Stimulated activated naive CD8-positive, alpha-beta T cell treated with anti-CD3 and anti-CD28 coated beads, Interleukin-15, amount 100 ng/mL, for 72 hours (primary cell): Measurements from ENCODE around the gene AHI1.
"Not testable (repeated sequence)": the region's sequence is repeated elsewhere in the genome, so short reads cannot be mapped to it uniquely, and the experiment has no call there.

ENCODE experiments used
- ATAC-seq: fragments of 150-1000 bp; cut with Tn5 transposase; 2 replicates; pipeline ENCODE4 v1.10.0; 2021; ENCODE audit warnings: mild to moderate bottlenecking, moderate library complexity
- DNase-seq, 2 donors: peaks; one replicate each; pipeline ENCODE4 v3.0.0; 2021 to 2022
- H3K27ac Mint-ChIP-seq, 2 donors: one replicate each; pipeline ENCODE4 v1.8.0; 2022; ENCODE audit warnings: mild to moderate bottlenecking in 2 of 2, mixed read lengths in 2 of 2, moderate library complexity in 2 of 2
- H3K27me3 Mint-ChIP-seq: one replicate; pipeline ENCODE4 v1.8.0; 2022; ENCODE audit warnings: mixed read lengths
- H3K4me1 Mint-ChIP-seq: one replicate; pipeline ENCODE4 v1.8.0; 2022; ENCODE audit warnings: mild to moderate bottlenecking, mixed read lengths
- H3K4me3 Mint-ChIP-seq, 2 donors: one replicate each; pipeline ENCODE4 v1.8.0; 2022; ENCODE audit warnings: mild to moderate bottlenecking in 2 of 2, mixed read lengths in 2 of 2, moderate library complexity in 1 of 2
- H3K9me3 Mint-ChIP-seq, 2 donors: one replicate each; pipeline ENCODE4 v1.8.0; 2022; ENCODE audit warnings: mixed read lengths in 2 of 2

Gene AHI1

GRCh38 chr6:135353113-135353512 lies 144.4 kb downstream of the AHI1 start:
- ATAC-seq = no peak
- no peak overlapping the region for H3K4me3 Mint-ChIP-seq
- H3K9me3 Mint-ChIP-seq = no peaks in the 10 kb centered on the region
- no peak overlapping the region for H3K27ac Mint-ChIP-seq
- DNase-seq = no peak
- H3K27me3 Mint-ChIP-seq = no peaks in the 10 kb centered on the region
- no peaks in the 10 kb centered on the region for H3K4me1 Mint-ChIP-seq

- no peaks in the 10 kb centered on the region for H3K27me3 Mint-ChIP-seq
Observed at GRCh38 chr6:135351635-135352034, 145.9 kb downstream of the AHI1 start.

GRCh38 chr6:135347887-135348286 lies 149.7 kb downstream of the AHI1 start:
- DNase-seq (no peak), ATAC-seq (no peak)
- no peak overlapping the region for H3K27ac Mint-ChIP-seq
- no peak overlapping the region for H3K4me3 Mint-ChIP-seq
- H3K4me1 Mint-ChIP-seq = peaks cover 7% of the 10 kb centered on the region
- H3K27me3 Mint-ChIP-seq = no peaks in the 10 kb centered on the region
- H3K9me3 Mint-ChIP-seq = no peaks in the 10 kb centered on the region

More at GRCh38 chr6:135351635-135352034, 145.9 kb downstream of the AHI1 start:
- Mint-ChIP-seq H3K9me3 (no peaks in the 10 kb centered on the region), H3K27ac (no peak overlapping the region), H3K4me3 (no peak overlapping the region), H3K4me1 (peaks cover 5% of the 10 kb centered on the region)
- ATAC-seq = no peak
- no peak for DNase-seq

- no peaks in the 10 kb centered on the region for H3K9me3 Mint-ChIP-seq
- H3K27ac Mint-ChIP-seq = no peak overlapping the region
- H3K27me3 Mint-ChIP-seq = no peaks in the 10 kb centered on the region
- peaks cover 7% of the 10 kb centered on the region for H3K4me1 Mint-ChIP-seq
- ATAC-seq (no peak), DNase-seq (no peak)
- H3K4me3 Mint-ChIP-seq = no peak overlapping the region
Observed at GRCh38 chr6:135346747-135347146, 150.8 kb downstream of the AHI1 start.

- H3K27ac Mint-ChIP-seq = no peak overlapping the region
- H3K4me1 Mint-ChIP-seq = peaks cover 7% of the 10 kb centered on the region
- no peaks in the 10 kb centered on the region for H3K27me3 Mint-ChIP-seq
- DNase-seq (no peak), ATAC-seq (no peak)
- H3K9me3 Mint-ChIP-seq = peaks cover 0 to 4% of the 10 kb centered on the region in 2 donors
- H3K4me3 Mint-ChIP-seq = no peak overlapping the region
Observed at GRCh38 chr6:135344526-135344925, 153.0 kb downstream of the AHI1 start.

- not testable (repeated sequence) for ATAC-seq, H3K9me3 Mint-ChIP-seq, DNase-seq, H3K4me3 Mint-ChIP-seq, H3K27ac Mint-ChIP-seq, H3K4me1 Mint-ChIP-seq, H3K27me3 Mint-ChIP-seq
Observed at GRCh38 chr6:135339920-135340319, 157.6 kb downstream of the AHI1 start.

- H3K9me3 Mint-ChIP-seq = no peaks in the 10 kb centered on the region
- H3K27me3 Mint-ChIP-seq = no peaks in the 10 kb centered on the region
- H3K27ac Mint-ChIP-seq = peak overlapping the region in 1 of 2 donors; percentile 40
- ATAC-seq = no peak
- no peaks in the 10 kb centered on the region for H3K4me1 Mint-ChIP-seq
- no peak for DNase-seq
- H3K4me3 Mint-ChIP-seq = no peak overlapping the region
Observed at GRCh38 chr6:135334169-135334568, 163.4 kb downstream of the AHI1 start.

- DNase-seq (no peak), ATAC-seq (no peak)
Observed at GRCh38 chr6:135331002-135331401, 166.5 kb downstream of the AHI1 start.

GRCh38 chr6:135329851-135330803 lies 167.4 kb downstream of the AHI1 start:
- no peaks in the 10 kb centered on the region for H3K9me3 Mint-ChIP-seq
- ATAC-seq = no peak
- no peak for DNase-seq
- H3K4me1 Mint-ChIP-seq = no peaks in the 10 kb centered on the region
- no peaks in the 10 kb centered on the region for H3K27me3 Mint-ChIP-seq
- H3K27ac Mint-ChIP-seq = no peak overlapping the region
- H3K4me3 Mint-ChIP-seq = no peak overlapping the region

More at GRCh38 chr6:135331002-135331401, 166.5 kb downstream of the AHI1 start:
- H3K9me3 Mint-ChIP-seq = no peaks in the 10 kb centered on the region
- H3K27me3 Mint-ChIP-seq = no peaks in the 10 kb centered on the region
- H3K4me1 Mint-ChIP-seq = no peaks in the 10 kb centered on the region
- no peak overlapping the region for H3K27ac Mint-ChIP-seq
- no peak overlapping the region for H3K4me3 Mint-ChIP-seq

GRCh38 chr6:135328136-135328535 lies 169.4 kb downstream of the AHI1 start:
- H3K27ac Mint-ChIP-seq = peak overlapping the region in 1 of 2 donors; percentile 71
- no peaks in the 10 kb centered on the region for H3K9me3 Mint-ChIP-seq
- no peak for DNase-seq
- ATAC-seq = no peak
- peaks cover 11% of the 10 kb centered on the region for H3K4me1 Mint-ChIP-seq
- H3K27me3 Mint-ChIP-seq = no peaks in the 10 kb centered on the region
- H3K4me3 Mint-ChIP-seq = no peak overlapping the region

- no peaks in the 10 kb centered on the region for H3K27me3 Mint-ChIP-seq
- ATAC-seq (no peak), DNase-seq (no peak)
Observed at GRCh38 chr6:135325624-135326424, 171.7 kb downstream of the AHI1 start.

GRCh38 chr6:135324531-135324930 lies 173.0 kb downstream of the AHI1 start:
- H3K4me3 Mint-ChIP-seq = no peak overlapping the region
- H3K9me3 Mint-ChIP-seq = no peaks in the 10 kb centered on the region
- ATAC-seq = no peak
- peaks cover 24% of the 10 kb centered on the region for H3K4me1 Mint-ChIP-seq
- no peak for DNase-seq
- no peak overlapping the region for H3K27ac Mint-ChIP-seq
- H3K27me3 Mint-ChIP-seq = no peaks in the 10 kb centered on the region

More at GRCh38 chr6:135325624-135326424, 171.7 kb downstream of the AHI1 start:
- no peak overlapping the region for H3K4me3 Mint-ChIP-seq
- no peaks in the 10 kb centered on the region for H3K9me3 Mint-ChIP-seq
- H3K4me1 Mint-ChIP-seq = peaks cover 24% of the 10 kb centered on the region
- no peak overlapping the region for H3K27ac Mint-ChIP-seq

- DNase-seq (no peak), ATAC-seq (no peak)
- peaks cover 29% of the 10 kb centered on the region for H3K4me1 Mint-ChIP-seq
- H3K4me3 Mint-ChIP-seq = no peak overlapping the region
- no peak overlapping the region for H3K27ac Mint-ChIP-seq
- H3K9me3 Mint-ChIP-seq = no peaks in the 10 kb centered on the region
- no peaks in the 10 kb centered on the region for H3K27me3 Mint-ChIP-seq
Observed at GRCh38 chr6:135323979-135324378, 173.6 kb downstream of the AHI1 start.

GRCh38 chr6:135323202-135323668 lies 174.3 kb downstream of the AHI1 start:
- Mint-ChIP-seq H3K27me3 (no peaks in the 10 kb centered on the region), H3K4me3 (peak overlapping the region; percentile 35 to 58)
- ATAC-seq = peak; percentile 98

GRCh38 chr6:135322427-135323201 lies 174.9 kb downstream of the AHI1 start:
- ATAC-seq (peak; percentile 53), DNase-seq (no peak)
- H3K4me3 Mint-ChIP-seq = peak overlapping the region; percentile 49 to 58
- H3K9me3 Mint-ChIP-seq = no peaks in the 10 kb centered on the region
- peak overlapping the region in 1 of 2 donors; percentile 29 for H3K27ac Mint-ChIP-seq
- peaks cover 33% of the 10 kb centered on the region for H3K4me1 Mint-ChIP-seq
- H3K27me3 Mint-ChIP-seq = no peaks in the 10 kb centered on the region

More at GRCh38 chr6:135323202-135323668, 174.3 kb downstream of the AHI1 start:
- Mint-ChIP-seq H3K9me3 (no peaks in the 10 kb centered on the region), H3K27ac (no peak overlapping the region), H3K4me1 (peaks cover 33% of the 10 kb centered on the region)
- DNase-seq = peak; percentile 26 to 28
